C4-2B (cell line): ENCODE measurements around the gene AGK.

Experiments
- ZFX ChIP-seq: fragments of 450-650 bp; IDR thresholded peaks from 2 replicates; pipeline ENCODE4 v1.6.1; 2017
- TF ChIP-seq, protein P1 (sequence below): fragments of 450-650 bp; conservative IDR thresholded peaks from 2 replicates; pipeline ENCODE4 v1.5.1; 2017; ENCODE audit warnings: mild to moderate bottlenecking

DNA sequence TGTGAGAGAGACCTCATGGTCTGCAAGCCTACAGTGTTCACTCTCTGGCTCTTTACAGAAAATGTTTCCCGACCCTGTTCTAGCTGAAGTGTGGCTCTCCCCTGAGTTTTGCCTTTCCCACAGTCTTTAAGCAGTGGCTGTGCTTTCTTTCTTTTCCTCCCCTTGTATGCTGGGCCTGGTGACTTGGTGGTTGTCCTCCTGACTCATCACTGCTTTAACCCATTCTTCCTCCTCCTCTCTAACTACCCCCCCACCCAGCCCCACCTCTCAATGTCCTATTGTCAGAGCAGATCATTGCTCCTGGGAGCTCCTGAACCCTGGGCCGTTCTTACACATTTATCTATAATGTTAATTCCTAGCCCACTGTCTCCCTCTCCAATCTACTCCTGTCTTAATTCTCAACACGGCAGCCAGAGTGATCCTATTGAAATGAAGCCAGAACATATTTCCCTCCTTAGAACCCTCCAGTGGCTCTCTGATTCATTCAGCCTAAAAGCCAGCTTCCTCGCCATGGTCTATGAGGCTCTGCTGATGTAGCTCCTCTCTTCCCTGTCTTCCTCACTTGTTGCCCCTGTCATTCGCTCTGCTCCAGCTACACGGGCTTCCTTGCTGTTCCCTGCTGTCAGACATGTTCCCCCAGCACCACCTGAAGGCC is 95.7 kb downstream of the AGK start:
- TF ChIP-seq, protein P1, sequence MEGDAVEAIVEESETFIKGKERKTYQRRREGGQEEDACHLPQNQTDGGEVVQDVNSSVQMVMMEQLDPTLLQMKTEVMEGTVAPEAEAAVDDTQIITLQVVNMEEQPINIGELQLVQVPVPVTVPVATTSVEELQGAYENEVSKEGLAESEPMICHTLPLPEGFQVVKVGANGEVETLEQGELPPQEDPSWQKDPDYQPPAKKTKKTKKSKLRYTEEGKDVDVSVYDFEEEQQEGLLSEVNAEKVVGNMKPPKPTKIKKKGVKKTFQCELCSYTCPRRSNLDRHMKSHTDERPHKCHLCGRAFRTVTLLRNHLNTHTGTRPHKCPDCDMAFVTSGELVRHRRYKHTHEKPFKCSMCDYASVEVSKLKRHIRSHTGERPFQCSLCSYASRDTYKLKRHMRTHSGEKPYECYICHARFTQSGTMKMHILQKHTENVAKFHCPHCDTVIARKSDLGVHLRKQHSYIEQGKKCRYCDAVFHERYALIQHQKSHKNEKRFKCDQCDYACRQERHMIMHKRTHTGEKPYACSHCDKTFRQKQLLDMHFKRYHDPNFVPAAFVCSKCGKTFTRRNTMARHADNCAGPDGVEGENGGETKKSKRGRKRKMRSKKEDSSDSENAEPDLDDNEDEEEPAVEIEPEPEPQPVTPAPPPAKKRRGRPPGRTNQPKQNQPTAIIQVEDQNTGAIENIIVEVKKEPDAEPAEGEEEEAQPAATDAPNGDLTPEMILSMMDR = no peak
- TF ChIP-seq ZFX = no peak
